GM12891 (cell line): ENCODE data around the gene TAP1.

ENCODE experiments used
- POLR2A ChIP-seq: IDR thresholded peaks from 2 replicates; pipeline ENCODE4 v1.6.1; 2011; ENCODE audit warnings: low read depth, low read length, control low read depth
- POLR2AphosphoS5 ChIP-seq: IDR thresholded peaks from 2 replicates; pipeline ENCODE4 v1.6.1; 2011; ENCODE audit warnings: low read depth, low read length, control low read depth
- TAF1 ChIP-seq: IDR thresholded peaks from 2 replicates; pipeline ENCODE4 v1.6.1; 2011; ENCODE audit warnings: low read depth, low read length, control low read depth

DNA sequence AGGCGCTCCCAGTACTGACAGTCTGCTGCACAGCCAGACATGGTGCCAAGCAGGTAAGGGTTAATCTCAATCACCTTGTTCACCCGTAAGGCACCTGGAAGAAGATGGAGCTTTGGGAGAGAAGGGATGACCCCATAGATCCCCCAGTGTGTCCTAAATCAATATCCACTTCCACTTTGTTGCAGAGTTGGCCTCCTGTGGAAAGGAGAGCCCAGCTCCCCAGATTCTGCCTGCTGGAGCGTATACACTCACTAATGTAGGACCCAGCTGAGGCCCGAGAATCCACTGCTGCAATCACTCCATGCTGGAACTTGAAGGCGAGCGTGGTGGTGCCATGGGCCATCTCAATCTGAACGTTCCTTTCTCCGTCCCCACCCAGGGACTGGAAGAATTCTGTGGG is 10.8 kb downstream of the TAP1 start:
- TF ChIP-seq TAF1: no peak
- TF ChIP-seq POLR2A: 0 out of 2 replicates have a peak, but pooled peaks have one; percentile 20
- no peak for TF ChIP-seq POLR2AphosphoS5
